ENCODE data around the gene ZNF845. TPM values are rescaled to one million over a fixed set of nuclear protein-coding genes. Genes with fewer than 3 reads are reported as not detected.
A peak's percentile ranks its signal among the peaks of the same experiment; 100 is the strongest.
"Not testable (repeated sequence)": the region's sequence is repeated elsewhere in the genome, so short reads cannot be mapped to it uniquely, and the experiment has no call there.

The ZNF845 gene
- total RNA-seq: 5.6 and 6.1 TPM in 2 replicates

- DNase-seq (ENCODE audit: low read depth in 2 of 2): peak; percentile 79 to 95
Measured at GRCh38 chr19:53333463-53334449, at the start of gene ZNF845. TSS of gene ZNF845 (plus strand) at chr19:53333749. CDS start at chr19:53341308, 7,559 bp downstream.

GRCh38 chr19:53285087-53285486 is 48.5 kb upstream of the ZNF845 start:
- no peak for DNase-seq (ENCODE audit: low read depth in 2 of 2)

GRCh38 chr19:53290758-53291549 is 42.6 kb upstream of the ZNF845 start:
- DNase-seq (ENCODE audit: low read depth in 2 of 2): no peak

DNA sequence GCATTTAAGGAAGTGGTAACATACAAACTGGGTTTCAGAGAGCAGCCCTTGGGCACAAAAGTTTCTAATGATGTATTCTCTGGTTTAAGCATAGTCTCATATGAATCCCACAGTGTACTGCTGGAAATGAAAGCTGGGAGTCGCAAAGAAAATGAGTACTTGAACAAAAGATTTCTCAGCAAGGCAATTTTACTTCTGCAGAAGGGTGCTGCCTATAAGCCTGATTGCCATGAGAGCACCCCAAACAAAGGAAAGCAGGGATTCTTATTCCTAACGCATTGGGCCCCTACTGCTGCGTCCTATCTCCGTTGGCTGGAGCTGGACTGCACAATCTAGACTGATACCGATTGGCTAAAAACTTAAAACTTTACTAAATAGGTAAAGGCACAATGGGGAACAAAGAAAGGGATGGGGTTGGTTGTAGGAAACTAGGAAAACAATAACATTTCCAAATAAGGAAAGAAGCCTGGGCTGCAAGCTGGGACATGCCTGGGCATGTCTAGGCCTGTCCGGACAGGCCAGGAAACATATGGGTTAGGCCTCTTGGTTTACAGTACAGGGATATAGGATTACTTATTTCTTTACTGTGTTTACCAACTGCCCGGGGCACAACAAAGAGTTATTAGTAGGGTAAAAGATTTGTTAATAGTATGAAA is 38.6 kb upstream of the ZNF845 start:
- no peak for DNase-seq (ENCODE audit: low read depth in 2 of 2)

DNA sequence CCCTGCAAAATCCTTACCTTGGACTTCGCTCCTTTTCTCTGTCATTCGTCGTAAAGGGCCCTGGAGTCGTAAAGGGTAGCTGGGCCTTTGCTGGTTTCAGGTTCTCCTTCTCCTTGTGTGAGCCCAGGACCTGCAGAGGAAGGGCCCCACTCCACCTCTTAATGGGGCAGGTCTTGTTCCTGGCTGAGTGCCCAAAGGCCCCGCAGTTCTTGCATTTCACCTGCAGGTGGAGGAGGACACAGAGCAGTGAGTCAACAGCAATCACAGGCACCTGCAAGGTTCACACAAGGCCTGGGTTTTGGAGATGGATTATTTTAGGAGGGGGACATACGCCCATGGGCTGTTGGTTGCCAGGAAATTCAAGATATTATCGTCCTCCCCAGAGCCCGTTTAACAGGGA is 32.2 kb upstream of the ZNF845 start:
- DNase-seq (ENCODE audit: low read depth in 2 of 2): not testable (repeated sequence)

DNA sequence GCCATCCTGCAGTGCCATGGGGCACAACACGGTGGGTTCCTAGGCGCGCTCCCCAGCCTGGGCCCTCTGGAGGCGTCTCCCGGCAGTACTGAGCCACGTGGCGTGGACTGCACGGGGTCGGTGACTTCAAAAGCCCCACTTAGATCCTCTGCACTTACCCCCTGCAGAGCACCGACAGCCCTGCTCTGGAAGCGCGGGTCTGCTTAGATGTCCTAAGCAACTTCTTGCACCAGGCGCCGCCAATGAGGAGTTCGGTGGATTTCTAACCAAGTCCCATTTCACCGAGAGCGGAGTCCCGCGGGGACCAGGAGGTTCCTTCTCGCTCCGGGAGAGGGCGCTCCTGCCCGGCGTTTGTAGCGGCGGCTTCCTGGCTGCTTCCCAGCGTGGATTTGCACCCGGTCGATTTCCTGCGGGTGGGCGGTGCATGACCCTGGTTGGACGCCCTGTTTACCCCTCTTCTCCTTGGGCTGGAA is 25.2 kb upstream of the ZNF845 start:
- peak in 1 of 2 donors; percentile 34 for DNase-seq (ENCODE audit: low read depth in 2 of 2)

DNA sequence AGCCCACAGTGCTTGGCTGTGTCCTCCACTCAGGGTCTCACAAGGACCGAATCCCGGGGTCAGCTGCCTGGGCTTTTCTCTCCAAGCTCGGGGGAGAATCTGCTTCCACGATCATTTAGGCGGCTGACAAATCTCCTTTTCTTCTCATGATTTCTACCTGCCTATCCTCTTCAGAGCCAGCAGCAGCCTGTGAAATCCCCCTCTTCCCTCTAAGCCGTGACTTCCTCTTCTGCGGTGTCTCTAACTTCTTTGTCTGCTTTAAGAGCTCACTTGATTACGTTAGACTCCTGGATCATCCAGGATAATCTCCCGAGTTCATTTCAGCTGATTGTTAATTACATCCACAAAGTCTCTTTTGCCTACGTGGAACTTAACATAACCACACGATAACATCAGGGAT is 22.5 kb upstream of the ZNF845 start:
- DNase-seq (ENCODE audit: low read depth in 2 of 2): no peak

DNA sequence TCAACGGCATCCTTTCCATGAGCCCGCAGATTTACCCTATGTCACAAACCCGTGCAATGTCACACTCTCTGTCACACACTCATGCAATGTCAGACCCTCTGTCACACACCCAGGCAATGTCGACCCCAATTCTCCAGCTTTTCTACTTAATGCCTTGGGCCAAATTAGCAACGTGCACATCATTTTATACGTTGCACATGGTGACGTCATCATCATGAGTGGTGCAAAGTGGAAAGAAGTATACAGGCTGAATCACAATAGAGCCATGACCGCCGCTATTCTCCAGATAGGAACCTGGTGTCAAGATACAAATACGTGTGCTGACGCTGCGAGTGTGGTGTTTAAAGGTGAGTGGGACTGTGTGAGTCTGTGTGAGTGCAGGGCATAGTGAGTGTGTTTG is 21.7 kb upstream of the ZNF845 start:
- no peak for DNase-seq (ENCODE audit: low read depth in 2 of 2)

DNA sequence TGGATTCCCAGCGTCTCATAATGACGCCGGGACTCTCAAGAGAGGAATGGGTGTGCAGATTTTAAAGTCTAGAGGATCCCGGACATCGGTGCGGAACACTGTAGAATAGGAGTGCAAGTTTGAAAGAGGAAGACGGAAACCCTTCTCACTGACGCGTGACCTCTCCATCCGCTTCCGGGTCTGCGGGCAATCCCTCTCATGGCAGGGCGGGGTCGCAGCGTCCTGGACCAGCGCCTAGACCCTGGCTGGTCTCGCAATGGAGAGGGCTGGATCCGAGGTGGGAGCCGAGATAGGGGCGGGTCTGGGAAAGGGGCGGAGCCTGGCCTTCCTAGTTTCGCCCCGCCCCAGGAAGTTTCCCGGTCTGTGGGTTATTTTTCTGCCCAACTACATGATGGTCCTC is 4.6 kb upstream of the ZNF845 start:
- DNase-seq (ENCODE audit: low read depth in 2 of 2): no peak

- no peak for DNase-seq (ENCODE audit: low read depth in 2 of 2)
Measured at GRCh38 chr19:53332484-53332883, 1.1 kb upstream of the ZNF845 start.

DNA sequence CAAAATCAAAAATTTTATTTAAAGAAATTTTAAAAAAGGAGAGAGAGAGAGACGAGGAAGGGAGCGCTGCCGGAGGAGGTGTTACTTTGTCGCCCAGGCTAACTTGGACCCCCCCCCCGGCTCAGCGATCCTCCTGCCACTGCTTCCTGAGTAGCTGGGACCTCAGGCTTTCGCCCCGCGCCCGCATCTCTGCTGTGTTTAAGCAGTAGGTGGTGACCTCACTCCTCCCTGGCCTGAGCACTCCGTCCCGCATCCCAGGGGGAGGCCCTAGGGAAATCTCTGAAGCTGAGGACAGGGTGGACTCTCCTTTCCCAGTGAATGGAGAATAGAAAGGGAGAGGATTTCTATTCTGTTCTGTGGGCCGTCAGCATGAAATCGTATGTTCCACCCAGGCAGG is 485 bp upstream of the ZNF845 start:
- DNase-seq (ENCODE audit: low read depth in 2 of 2): peak in 1 of 2 donors; percentile 58

- DNase-seq (ENCODE audit: low read depth in 2 of 2): not testable (repeated sequence)
Measured at GRCh38 chr19:53344403-53344802, 10.9 kb downstream of the ZNF845 start.

DNA sequence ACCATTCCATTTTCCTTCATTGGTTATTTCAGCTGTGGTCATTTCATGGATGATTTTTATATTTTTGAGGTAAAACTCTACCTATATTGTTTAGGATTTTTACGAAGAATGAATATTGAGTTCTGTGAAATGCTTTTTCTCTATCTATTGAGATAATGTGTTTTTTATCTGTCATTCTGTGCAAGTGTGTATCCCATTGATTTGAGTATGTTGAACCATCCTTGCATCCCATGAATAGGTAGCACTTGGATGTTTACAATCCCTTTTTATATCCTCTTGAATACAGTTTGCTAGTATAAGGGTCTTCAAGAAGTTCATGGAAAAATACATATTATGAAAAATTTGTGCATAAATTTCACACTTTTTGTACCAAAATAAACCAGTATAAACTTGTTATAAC is 22.2 kb downstream of the ZNF845 start:
- DNase-seq (ENCODE audit: low read depth in 2 of 2): no peak

- DNase-seq (ENCODE audit: low read depth in 2 of 2): no peak
Measured at GRCh38 chr19:53357821-53358581, 24.5 kb downstream of the ZNF845 start.

DNA sequence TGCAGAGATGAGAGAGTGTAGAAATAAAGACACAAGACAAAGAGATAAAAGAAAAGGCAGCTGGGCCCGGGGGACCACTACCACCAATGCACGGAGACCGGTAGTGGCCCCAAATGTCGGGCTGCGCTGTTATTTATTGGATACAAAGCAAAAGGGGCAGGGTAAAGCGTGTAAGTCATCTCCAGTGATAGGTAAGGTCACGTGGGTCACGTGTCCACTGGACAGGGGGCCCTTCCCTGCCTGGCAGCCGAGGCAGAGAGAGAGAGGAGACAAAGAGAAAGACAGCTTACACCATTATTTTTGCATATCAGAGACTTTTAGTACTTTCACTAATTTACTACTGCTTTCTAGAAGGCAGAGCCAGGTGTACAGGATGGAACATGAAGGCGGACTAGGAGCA is 26.5 kb downstream of the ZNF845 start:
- DNase-seq (ENCODE audit: low read depth in 2 of 2): not testable (repeated sequence)

GRCh38 chr19:53365134-53365898 is 31.8 kb downstream of the ZNF845 start, which contains the start of gene ZNF525:
TSS of gene ZNF525 (plus strand) at chr19:53365705. CDS start at chr19:53372282, 6,577 bp downstream.
- DNase-seq (ENCODE audit: low read depth in 2 of 2): peak; percentile 55 to 83

- DNase-seq (ENCODE audit: low read depth in 2 of 2): no peak
Measured at GRCh38 chr19:53365899-53366493, 32.4 kb downstream of the ZNF845 start.

DNA sequence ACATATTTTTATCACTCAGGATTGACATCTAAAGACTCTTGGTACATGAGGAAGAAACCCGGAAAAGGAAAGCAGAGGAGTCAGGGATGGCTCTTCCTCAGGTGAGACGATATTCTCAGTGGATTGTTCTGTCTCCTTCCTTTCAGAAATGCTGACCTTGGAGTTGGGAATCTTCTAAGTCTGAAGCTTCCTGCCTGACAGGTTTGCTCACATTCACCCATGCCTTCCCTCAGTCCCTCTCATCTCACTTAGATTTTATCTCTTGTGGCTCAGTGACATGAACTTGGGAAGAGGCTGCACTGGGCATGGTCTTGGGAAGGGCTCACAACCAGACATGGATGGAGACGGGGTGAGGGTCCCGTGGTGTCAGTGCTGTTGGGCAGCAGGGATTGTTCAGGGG is 38.6 kb downstream of the ZNF845 start:
- DNase-seq (ENCODE audit: low read depth in 2 of 2): no peak

GRCh38 chr19:53374288-53374687 is 40.7 kb downstream of the ZNF845 start:
- no peak for DNase-seq (ENCODE audit: low read depth in 2 of 2)

DNA sequence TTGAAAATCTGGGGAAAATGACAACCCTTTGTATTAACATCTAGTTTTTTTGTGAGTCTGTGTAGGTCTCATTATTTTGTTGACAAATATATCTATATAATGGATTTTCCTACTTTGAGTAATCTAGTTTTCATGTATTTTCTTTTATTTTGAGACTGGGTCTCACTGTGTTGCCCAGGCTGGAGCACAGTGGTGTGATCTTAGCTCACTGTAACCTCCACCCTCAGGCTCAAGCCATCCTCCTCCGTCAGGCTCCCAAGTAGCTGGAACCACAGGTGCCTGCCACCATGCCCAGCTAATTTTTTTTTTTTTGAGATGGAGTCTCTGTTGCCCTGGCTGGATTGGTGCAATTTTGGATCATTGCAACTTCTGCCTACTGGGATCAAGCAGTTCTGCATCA is 41.2 kb downstream of the ZNF845 start:
- DNase-seq (ENCODE audit: low read depth in 2 of 2): no peak

Measured in dermis microvascular lymphatic vessel endothelial cell (primary cell).